WTC11 (cell line): ENCODE measurements around the gene ITM2C.

Source experiments
- CREM ChIP-seq: sonication (generic); formaldehyde crosslinking; IDR thresholded peaks from 2 replicates; pipeline ENCODE4 v1.8.1; 2022; ENCODE audit warnings: mild to moderate bottlenecking, missing genetic modification reagents, moderate library complexity
- CTCF ChIP-seq: fragments of 200-600 bp; IDR thresholded peaks from 2 replicates; pipeline ENCODE4 v1.8.0; 2022; ENCODE audit warnings: antibody characterized with exemption
- ZNF232 ChIP-seq: sonication (generic); formaldehyde crosslinking; IDR thresholded peaks from 2 replicates; pipeline ENCODE4 v1.8.0; 2022; ENCODE audit warnings: mild to moderate bottlenecking, missing genetic modification reagents

GRCh38 chr2:230885463-230886130 is 20.9 kb downstream of the ITM2C start:
- TF ChIP-seq CTCF (no peak), ZNF232 (CRISPR knock-in tag) (no peak), CREM (CRISPR knock-in tag) (no peak)
